HG03520 (cell line): Measurements from ENCODE around the gene ANAPC1.
"Not testable (repeated sequence)": the region's sequence is repeated elsewhere in the genome, so short reads cannot be mapped to it uniquely, and the experiment has no call there.

ENCODE experiments used
- ATAC-seq: cut with Tn5 transposase; IDR thresholded peaks from one replicate; pipeline ENCODE4 v1.9.1; 2021; ENCODE audit warnings: mild to moderate bottlenecking, moderate library complexity; ENCODE audit not compliant: unreplicated experiment

ANAPC1 gene

GRCh38 chr2:111812970-111813622, 70.9 kb downstream of the ANAPC1 start:
- not testable (repeated sequence) for ATAC-seq

DNA sequence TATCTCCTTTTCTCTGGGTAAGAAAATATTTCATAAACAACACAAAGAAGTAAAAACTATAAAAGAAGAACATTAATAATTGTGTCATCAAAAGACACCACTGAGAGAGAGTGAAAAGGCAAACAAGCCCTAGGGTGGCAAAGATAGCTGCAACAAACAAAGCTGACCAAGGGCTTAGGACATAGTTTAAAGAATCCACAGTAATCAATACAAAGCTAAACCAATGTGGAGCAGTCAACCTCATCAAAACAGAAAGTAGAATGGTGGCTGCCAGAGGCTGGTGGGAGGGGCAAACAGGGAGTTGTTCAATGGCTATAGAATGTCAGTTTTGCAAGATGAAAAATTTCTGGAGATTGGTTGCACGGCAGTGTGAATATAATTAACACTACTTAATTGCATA, 93.4 kb downstream of the ANAPC1 start:
- not testable (repeated sequence) for ATAC-seq

DNA sequence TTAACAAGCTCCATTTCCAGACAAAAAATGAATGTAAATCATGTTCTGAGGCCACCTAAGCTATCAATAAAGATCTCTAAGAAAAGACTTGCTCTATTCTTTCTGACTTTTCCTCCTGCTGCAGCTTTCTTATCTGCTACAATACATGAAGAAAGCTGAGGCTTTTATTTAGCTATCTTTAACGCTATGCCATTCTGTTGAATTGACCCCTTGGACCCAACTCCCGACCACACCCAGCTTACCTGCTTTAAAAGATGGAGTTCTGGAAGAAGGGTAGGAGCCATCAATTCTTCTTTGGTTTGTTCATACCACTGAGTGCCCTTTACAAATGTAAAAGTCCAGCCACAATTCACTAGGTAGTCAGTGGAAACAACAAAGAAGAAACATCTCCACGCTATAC, 99.9 kb downstream of the ANAPC1 start:
- not testable (repeated sequence) for ATAC-seq

GRCh38 chr2:111782195-111782594, 101.8 kb downstream of the ANAPC1 start:
- ATAC-seq = not testable (repeated sequence)

GRCh38 chr2:111781443-111782094, 102.4 kb downstream of the ANAPC1 start:
- not testable (repeated sequence) for ATAC-seq

- ATAC-seq = not testable (repeated sequence)
Measured at GRCh38 chr2:111777155-111777554, 106.8 kb downstream of the ANAPC1 start.

- not testable (repeated sequence) for ATAC-seq
Measured at GRCh38 chr2:111776296-111776695, 107.7 kb downstream of the ANAPC1 start.

DNA sequence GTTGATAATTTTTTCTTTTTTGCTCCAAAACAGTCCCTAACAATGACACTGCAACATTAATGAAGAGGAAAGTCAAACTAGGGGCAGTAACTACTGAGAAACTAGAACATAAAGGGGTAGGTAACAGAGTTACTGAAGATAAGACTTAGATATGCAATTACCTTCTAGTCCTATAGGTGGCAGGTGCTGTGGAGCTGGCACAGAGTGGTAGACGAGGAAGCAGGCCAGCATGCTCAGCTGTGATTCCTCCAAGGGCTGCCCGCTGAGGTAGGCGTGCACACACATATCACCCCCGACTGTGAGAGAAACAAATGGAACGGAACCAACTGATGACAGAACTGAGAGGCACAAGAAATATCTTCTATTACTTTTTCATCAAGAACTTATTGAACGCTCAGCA, 111.8 kb downstream of the ANAPC1 start:
- peak; percentile 67 for ATAC-seq

GRCh38 chr2:111770916-111771658, 112.9 kb downstream of the ANAPC1 start:
- ATAC-seq = not testable (repeated sequence)

DNA sequence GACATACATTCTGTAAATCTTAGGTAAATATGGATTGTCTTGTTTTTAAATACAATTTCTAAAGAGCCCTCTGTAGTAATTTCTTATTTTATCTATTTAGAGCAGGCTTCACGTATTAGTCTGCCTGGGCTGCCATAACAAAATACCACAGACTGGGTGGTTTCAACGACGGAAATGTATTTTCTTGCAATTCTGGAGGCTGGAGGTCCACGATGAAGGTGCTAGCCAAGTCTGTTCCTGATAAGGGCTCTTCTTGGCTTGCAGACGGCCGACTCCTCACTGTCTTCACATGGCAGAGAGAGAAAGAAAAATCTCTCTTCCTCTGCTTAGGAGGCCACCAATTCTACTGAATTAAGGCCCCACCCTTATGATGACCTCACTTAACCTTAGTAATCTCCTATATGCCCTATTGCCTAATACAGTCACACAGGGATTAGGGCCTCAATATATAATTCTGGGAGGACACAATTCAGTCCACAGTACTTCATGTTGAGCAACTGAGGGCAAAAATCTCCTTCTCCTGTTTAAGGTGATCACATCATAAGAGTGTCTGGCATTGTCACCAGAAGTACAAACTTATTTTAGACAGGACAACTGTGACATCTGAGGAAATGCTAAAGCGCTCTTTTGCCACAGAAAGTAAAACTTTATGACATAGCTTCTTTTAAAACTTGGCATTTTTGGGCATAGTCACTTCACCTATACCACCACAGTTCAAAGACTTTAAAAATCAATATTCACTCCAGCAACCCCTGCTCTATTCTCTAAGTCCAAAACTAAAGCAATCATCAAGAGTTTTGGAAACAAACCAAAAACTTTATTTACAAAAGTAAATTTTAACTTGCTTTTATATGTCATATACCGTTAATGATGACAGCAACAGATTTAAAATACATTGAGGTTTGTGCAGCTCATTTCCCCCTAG, 115.5 kb downstream of the ANAPC1 start:
- ATAC-seq = not testable (repeated sequence)

- ATAC-seq = not testable (repeated sequence)
Measured at GRCh38 chr2:111767087-111767486, 116.9 kb downstream of the ANAPC1 start.

DNA sequence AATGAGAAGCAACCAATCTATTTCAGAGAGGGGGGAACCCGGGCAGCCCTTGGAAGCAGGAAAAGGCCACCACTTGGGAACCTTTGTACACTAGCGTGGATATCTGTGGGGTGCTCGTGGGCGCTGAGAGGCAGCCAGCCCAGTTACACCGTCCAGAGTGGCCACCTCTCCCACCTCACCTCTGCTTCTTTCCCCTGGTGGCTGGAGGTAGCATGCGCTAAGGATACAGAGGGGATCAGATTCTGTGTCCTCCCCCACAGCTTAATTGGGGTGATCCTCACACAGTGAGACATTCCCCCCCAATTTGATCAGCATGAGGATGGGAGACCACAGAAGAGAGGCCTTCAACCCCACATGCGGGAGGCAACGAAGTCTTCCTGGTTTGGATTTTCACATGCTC, 117.7 kb downstream of the ANAPC1 start:
- ATAC-seq = not testable (repeated sequence)

DNA sequence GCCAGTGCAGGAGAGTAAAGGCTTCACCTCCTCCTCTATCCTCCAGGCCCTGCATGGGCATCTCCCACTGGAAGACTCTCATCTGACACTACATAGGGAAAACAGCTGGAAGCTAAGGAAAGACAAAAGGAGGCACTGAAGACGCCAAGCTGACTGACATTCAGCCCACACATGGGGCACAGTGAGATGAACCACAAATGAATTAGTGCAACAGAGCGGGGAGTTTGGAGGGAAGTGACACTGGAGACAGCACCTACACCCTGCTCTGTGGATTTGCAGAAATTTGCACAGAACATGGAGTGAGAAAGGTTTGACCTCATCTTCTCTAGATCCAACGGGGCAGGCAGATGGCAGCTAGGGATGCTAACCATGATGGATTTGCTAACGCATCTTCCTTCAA, 119.8 kb downstream of the ANAPC1 start:
- ATAC-seq = not testable (repeated sequence)

DNA sequence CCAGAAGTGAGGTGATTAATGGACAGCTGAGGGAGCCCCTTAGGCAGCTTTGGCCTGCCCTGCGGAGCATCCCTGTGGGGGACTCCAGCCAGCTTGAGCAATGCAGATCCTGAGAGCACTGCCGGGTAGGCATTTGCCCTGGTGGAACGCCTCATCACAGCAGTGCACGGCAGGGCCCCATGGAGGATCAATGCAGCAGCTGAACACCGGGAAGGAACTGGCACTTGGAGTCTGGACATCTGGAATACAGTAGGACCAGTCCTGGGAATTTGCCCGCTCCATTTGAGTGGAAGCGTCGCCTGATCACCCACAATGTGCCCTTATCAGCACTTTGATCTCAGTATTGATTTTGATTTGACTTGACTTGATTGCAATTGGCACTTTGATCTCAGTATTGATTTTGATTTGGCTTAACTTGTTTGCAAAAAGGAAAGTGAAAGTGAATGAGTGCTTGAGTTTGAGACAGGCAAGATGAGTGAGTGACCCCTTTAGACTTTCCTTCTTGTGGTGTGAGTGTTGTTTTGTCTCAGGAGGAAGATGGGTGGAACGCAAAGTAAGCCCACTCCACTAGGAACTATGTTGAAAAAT, 123.2 kb downstream of the ANAPC1 start:
- ATAC-seq = not testable (repeated sequence)

- ATAC-seq = not testable (repeated sequence)
Measured at GRCh38 chr2:111752533-111752932, 131.5 kb downstream of the ANAPC1 start.

GRCh38 chr2:111750641-111751040, 133.4 kb downstream of the ANAPC1 start:
- not testable (repeated sequence) for ATAC-seq

DNA sequence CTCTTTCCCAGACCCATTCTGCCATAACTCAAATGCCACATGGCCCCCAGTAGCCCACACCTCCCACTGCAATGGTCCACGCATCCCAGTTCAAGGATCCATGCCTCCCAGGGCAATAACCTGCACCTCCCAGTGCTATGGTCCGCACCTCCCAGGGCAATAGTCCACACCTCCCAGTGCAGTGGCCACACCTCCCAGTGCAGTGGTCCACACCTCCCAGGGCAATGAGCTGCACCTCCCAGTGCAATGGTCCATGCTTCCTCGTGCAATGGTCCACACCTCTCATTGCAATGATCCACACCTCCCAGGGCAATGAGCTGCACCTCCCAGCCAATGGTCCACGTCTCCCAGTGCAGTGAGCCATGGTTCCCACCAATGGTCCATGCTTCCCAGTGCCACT, 135.6 kb downstream of the ANAPC1 start:
- not testable (repeated sequence) for ATAC-seq

GRCh38 chr2:111747410-111748115, 136.4 kb downstream of the ANAPC1 start:
- ATAC-seq = not testable (repeated sequence)

GRCh38 chr2:111744751-111745150, 139.2 kb downstream of the ANAPC1 start:
- not testable (repeated sequence) for ATAC-seq

DNA sequence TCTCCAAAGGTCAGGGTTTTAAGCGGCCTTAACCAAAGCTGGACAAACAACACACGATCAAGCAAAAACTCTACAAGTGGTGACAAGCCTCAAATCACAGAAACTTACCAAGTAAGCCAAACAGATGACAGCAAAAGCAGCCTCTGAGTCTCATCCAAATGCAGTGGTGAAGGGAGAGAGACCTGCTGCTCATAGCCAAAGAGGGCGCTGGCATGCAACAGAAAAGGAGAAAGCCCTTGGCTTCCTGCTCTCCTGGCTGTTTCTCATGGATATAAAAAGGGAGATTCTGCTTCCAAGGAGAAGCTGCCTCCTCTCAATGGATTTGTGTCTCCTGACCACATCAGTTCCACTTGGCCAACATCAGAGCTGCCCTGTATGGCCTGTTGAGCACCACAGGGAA, 142.5 kb downstream of the ANAPC1 start:
- not testable (repeated sequence) for ATAC-seq
